IPS DF 4.7 (cell line): ENCODE measurements around the gene POTEB3.
"Not testable (repeated sequence)": the region's sequence is repeated elsewhere in the genome, so short reads cannot be mapped to it uniquely, and the experiment has no call there.

Experiments
- DNase-seq: peaks from one replicate; pipeline ENCODE4 v3.0.0-alpha.2; 2013; ENCODE audit warnings: low spot score; ENCODE audit errors: extremely low read depth

POTEB3 gene

GRCh38 chr15:21440399-21440798, at the start of gene POTEB3:
Gene POTEB3, minus strand, starts transcription at chr15:21440499. Its CDS starts 488 bp downstream, at chr15:21440011.
- DNase-seq: not testable (repeated sequence)

DNA sequence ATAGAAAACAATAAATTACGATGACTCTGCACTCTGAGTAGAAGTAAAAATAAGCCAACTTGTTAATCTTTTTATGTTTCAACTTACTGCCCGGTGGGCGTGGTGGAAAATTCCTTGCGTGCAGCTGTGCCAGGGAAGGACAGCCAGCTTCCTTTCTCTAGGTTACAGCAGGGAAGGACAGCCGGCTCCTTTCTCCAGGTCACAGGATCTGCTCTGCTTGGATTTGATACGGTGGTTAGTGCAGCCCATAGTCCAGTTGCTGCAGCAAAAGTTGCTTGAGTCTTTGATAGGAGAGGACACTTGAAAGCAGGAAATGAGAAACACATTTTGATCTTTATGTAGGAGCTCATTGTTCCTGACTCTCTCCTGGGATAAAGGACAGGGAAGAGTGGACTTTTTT, 13.4 kb upstream of the POTEB3 start:
- not testable (repeated sequence) for DNase-seq

DNA sequence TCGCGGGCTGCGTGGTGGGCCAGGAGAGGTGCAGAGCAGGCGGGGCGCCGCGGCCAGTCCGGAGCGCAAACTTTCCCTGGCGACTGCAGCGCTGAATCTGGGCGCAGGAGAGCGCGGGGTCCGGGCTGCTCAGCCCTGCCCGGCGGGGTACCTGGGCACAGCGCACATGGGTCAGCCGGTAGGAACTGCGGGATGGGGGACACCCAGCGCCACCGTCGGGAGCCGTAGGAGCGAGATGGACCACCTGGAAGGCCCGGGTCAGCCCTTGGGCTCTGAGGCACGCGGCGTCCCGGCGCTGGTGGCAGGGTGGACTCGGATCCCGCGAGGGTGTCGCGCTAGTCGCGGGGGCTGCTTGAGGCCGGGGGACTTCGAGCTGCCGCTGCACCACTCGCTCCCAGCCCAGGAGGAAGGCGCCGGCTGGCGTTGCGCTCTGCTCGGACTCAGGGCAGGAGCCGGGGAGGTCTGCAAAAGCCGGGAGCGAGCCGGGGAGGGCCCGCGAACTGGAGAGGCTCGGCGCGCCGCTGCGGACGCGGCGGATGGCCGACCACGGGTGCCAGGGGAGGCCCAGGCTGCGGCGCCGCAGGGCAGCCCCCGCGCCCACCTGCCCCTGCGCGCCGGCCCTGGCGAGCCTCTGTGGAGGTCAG, 11.7 kb upstream of the POTEB3 start:
- not testable (repeated sequence) for DNase-seq

DNA sequence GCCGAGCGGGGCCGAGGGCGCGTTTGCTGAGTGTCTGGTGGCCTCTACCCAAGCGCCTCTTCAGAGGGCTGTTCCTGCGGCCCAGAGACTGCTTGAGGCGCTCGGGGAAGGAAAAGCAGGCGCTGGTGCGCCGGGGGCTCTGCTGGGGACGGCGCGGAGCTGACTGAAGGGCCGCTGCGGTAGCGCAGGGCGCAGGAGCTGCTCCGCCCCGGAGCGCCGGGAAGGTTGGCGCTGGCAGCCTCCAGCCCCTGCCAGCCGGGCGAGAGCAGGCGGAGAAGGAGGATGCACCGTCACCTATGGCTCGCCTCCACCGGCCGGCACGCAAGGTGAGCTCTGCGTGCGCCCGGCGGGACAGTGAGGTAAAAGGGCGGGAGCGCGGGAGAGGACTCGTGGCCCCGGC, 11.2 kb upstream of the POTEB3 start:
- DNase-seq: not testable (repeated sequence)

DNA sequence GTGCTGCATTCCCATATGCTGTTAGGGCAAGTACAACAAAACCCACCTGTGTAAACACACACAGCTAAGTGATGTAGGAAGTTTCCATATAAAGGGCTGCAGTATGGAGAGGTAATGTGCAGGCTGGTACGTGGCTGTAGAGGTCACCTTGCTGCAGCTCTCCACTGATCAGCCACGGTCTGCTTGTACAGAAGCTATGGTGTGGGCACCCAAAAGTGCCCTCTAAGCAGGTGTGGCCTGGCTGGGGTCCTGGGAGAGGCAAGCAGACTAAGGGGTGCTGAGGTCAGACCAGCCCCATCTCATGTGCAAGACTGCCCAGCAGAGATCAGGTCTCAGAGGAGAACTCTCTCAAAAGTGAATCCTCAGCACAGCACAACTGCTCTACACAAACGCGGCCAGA, 32.9 kb downstream of the POTEB3 start:
- not testable (repeated sequence) for DNase-seq

DNA sequence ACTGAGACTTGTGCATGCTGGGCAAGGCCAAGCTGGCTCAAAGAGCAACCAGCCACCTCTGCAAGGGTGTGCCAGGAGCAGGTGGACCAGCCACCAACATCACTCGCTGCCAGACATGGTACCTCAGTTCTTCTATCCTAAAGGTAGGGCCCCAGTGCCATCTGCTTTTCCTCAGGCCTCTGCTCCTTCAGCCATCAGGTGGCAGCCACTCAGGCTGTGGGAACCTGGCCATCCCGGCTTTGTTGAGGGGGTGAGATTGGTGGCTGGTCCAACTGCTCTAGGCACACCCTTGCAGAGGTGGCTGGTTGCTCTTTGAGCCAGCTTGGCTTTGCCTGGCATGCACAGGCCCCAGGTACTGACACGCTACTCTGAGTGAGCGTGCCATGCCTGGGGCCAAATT, 38.8 kb downstream of the POTEB3 start:
- DNase-seq: not testable (repeated sequence)

DNA sequence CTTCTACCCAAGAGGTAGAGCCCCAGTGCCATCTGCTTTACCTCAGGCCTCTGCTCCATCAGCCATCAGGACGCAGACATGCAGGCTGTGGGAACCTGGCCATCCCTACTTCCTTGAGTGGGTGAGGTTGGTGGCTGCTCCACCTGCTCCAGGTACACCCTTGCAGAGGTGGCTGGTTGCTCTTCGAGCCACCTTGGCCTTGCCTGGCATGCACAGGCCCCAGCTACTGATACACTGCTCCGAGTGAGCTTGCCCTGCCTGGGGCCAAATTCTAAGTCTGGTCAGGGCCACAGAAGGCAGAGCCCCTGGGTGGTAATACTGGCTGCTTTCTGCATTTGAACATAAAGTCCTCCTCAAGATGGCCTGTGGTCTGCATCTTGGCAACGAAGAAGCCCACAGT, 41.2 kb downstream of the POTEB3 start:
- DNase-seq: not testable (repeated sequence)

DNA sequence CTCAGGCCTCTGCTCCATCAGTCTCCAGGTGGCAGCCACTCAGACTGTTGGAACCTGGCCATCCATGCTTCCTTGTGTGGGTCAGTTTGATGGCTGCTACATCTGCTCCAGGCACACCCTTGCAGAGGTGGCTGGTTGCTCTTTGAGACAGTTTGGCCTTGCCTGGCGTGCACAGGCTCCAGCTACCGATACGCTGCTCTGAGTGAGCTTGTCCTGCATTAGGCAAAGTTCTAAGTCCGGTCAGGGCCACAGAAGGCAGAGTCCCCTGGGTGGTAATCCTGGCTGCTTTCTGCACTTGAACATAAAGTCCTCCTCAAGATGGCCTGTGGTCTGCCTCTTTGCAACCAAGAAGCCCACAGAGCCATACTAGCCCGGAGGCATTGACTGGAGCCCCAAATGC, 41.8 kb downstream of the POTEB3 start:
- DNase-seq: not testable (repeated sequence)

- not testable (repeated sequence) for DNase-seq
Observed at GRCh38 chr15:21397656-21398055, 42.6 kb downstream of the POTEB3 start.

- not testable (repeated sequence) for DNase-seq
Observed at GRCh38 chr15:21397186-21397585, 43.1 kb downstream of the POTEB3 start.

DNA sequence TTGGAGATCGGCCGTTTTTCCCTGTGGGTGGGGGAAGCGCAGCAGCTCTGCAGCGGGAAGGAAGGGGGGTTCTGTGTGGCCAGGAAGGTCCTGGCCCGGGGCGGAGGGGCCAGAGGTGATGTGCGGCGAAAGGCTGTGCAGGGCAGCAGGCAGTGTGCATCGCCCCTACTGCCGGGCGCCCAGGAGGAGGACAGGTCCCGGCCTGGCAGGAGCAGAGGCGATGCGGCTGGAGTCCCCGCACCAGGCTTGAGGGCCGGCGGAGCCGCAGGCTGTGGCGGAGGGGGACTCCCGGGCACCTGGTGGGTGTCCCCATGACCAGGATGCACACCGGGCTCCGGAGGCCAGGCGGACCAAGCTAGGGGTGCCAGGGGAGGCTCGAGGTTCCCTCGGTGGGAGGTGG, 54.3 kb downstream of the POTEB3 start:
- not testable (repeated sequence) for DNase-seq

DNA sequence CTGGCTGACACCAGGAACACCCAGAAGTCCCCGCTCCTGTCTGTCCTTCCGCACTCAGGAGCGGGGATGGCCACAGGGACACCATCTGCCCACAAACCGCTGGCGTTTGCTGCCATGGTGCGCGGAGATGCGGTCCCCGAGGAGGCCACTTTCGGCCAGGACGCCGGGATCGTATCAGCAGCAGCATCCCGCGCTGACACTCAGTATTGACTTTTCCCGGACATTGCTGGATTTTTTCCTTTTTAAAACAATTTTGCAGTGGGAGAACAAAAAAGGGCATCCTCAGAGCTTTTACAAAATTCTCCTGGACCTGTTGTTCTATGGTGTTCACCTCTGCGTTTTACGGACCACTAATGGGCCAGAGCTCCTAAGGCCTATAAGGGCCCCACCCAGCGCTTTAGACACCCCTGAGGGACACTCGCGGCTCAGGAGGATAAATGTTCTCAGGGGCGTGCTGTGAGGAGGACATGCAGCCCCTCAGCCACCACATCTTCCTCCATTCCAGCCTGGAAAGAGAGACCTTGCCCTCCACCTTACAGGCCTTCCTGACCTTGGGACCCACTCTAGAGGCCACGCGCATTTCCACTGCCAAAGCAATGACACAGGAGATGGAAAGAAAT, 56.3 kb downstream of the POTEB3 start:
- not testable (repeated sequence) for DNase-seq

- DNase-seq: not testable (repeated sequence)
Observed at GRCh38 chr15:21373682-21374081, 66.6 kb downstream of the POTEB3 start.

DNA sequence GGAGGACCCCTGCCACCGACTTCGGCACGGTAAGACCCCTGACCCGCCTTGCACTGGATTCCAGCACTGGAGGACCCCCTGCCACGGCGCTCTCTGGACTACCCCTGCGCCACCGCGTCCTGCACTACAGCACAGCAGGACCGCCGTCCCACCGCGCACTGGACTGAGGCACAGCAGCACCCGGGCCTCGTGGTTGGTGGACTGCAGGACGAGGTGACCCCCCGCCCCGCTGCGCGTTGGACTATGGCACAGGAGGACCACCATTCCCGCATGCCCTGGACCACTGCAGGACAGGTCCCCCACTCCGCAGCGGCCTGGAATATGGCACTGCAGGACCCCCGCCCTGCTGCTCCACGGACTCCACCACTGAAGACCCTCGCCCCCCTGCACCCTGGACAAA, 71.1 kb downstream of the POTEB3 start:
- DNase-seq: not testable (repeated sequence)

GRCh38 chr15:21368625-21369024, 71.7 kb downstream of the POTEB3 start:
- not testable (repeated sequence) for DNase-seq
